T-helper 1 cell treated with Interleukin-12 subunit alpha and Interleukin-12 subunit beta and Interleukin-4 antibody, amounts not matched to agents 30 μg/mL and 1 μg/mL, for 36 hours (primary cell): ENCODE results near the gene SRGAP1.
"Not testable (repeated sequence)": the region's sequence is repeated elsewhere in the genome, so short reads cannot be mapped to it uniquely, and the experiment has no call there.

Experiments used
- H3K27ac Mint-ChIP-seq: one replicate; pipeline ENCODE4 v1.8.0; 2021; ENCODE audit warnings: mild to moderate bottlenecking, mixed read lengths
- H3K27me3 Mint-ChIP-seq: one replicate; pipeline ENCODE4 v1.8.0; 2021; ENCODE audit warnings: low read depth, mixed read lengths
- H3K36me3 Mint-ChIP-seq: one replicate; pipeline ENCODE4 v1.8.0; 2021; ENCODE audit warnings: low read depth, mixed read lengths
- H3K4me1 Mint-ChIP-seq: one replicate; pipeline ENCODE4 v1.8.0; 2021; ENCODE audit warnings: low read depth, mixed read lengths
- H3K4me3 Mint-ChIP-seq: one replicate; pipeline ENCODE4 v1.8.0; 2021; ENCODE audit warnings: mild to moderate bottlenecking, moderate library complexity, mixed read lengths
- H3K9me3 Mint-ChIP-seq: one replicate; pipeline ENCODE4 v1.8.0; 2021; ENCODE audit warnings: mixed read lengths

SRGAP1 gene

DNA sequence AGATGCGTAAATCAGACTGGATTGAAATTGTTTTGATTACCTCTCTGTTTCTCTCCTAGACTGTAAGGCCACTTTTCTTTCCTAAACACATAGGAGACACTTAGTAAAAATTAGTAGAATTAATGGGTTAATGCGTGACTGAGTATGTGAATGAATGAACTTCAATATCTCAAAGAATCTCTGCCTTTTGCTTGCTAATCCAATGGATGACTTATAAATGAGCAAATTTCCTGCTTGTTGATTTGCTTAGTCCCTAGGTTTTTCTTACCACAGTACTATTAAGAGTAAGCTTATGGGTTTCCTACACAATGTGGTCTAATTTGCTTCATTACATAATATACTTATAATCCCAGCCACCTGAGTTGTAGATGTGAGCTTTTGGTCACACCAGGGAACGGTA, 164.1 kb downstream of the SRGAP1 start:
- Mint-ChIP-seq H3K27ac (no peak overlapping the region), H3K4me3 (no peak overlapping the region), H3K4me1 (no peaks in the 10 kb centered on the region), H3K27me3 (no peaks in the 10 kb centered on the region), H3K36me3 (no peaks in the 10 kb centered on the region), H3K9me3 (no peaks in the 10 kb centered on the region)

GRCh38 chr12:64009321-64010068, 165.0 kb downstream of the SRGAP1 start:
- H3K4me1 Mint-ChIP-seq: no peaks in the 10 kb centered on the region
- H3K27me3 Mint-ChIP-seq: no peaks in the 10 kb centered on the region
- no peak overlapping the region for H3K27ac Mint-ChIP-seq
- H3K4me3 Mint-ChIP-seq: no peak overlapping the region
- H3K9me3 Mint-ChIP-seq: no peaks in the 10 kb centered on the region
- H3K36me3 Mint-ChIP-seq: no peaks in the 10 kb centered on the region

GRCh38 chr12:64010069-64010686, 165.7 kb downstream of the SRGAP1 start:
- no peaks in the 10 kb centered on the region for H3K27me3 Mint-ChIP-seq
- no peak overlapping the region for H3K27ac Mint-ChIP-seq
- no peaks in the 10 kb centered on the region for H3K36me3 Mint-ChIP-seq
- H3K4me3 Mint-ChIP-seq: no peak overlapping the region
- no peaks in the 10 kb centered on the region for H3K4me1 Mint-ChIP-seq
- H3K9me3 Mint-ChIP-seq: no peaks in the 10 kb centered on the region

DNA sequence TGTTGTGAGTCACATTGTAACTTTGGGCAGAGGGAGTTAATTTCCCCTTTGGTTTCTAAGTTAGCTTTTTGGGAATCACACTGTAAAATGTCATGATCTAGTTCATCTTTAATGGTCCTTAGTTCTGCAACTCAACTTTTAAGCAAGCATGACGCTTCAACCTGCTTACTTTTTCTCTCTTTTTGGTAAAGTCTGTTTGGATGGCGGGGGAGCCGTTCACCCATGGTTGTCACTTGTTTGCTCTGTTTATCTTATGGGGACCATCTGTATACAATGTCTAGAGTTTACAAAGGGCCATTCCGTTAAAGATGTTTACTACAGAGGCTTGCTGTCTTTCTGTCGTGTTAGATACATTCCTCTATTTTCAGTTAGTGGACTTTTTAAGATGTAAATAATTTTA, 172.0 kb downstream of the SRGAP1 start:
- Mint-ChIP-seq H3K36me3 (no peaks in the 10 kb centered on the region), H3K4me1 (no peaks in the 10 kb centered on the region), H3K4me3 (no peak overlapping the region), H3K27me3 (no peaks in the 10 kb centered on the region), H3K27ac (no peak overlapping the region), H3K9me3 (no peaks in the 10 kb centered on the region)

DNA sequence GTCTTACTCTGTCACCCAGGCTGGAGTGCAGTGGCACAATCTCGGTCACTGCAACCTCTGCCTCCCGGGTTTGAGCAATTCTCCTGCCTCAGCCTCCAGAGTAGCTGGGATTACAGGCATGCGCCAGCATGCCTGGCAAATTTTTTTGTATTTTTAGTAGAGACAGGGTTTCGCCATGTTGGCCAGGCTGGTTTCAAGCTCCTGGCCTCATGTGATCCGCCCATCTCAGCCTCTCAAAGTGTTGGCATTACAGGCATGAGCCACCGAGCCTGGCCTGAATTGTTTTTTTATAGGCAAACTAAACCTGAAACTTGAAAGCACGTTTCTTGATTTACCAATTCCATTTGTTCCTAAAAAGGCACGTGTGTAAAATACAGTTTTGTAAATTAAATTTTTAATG, 173.6 kb downstream of the SRGAP1 start:
- not testable (repeated sequence) for H3K27ac Mint-ChIP-seq, H3K9me3 Mint-ChIP-seq, H3K27me3 Mint-ChIP-seq, H3K4me1 Mint-ChIP-seq, H3K4me3 Mint-ChIP-seq, H3K36me3 Mint-ChIP-seq

DNA sequence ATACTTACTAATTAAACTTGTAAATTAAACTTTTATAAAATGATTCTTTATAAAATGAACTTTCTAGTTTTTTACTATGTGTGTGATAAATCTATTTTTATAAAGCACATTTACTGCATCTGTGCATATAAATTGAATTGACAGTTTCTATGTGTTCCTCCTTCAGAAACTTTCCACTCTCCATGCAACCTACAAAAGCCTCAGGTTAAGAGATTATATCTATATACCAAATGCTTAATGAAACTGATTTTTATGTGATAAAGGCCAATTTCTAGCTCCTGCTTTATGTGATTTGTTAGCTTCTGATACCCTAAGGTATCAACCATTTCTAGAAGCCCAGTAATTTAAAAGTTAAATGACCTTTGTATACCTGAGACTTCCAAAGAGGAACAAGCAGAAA, 174.0 kb downstream of the SRGAP1 start:
- Mint-ChIP-seq H3K4me1 (no peaks in the 10 kb centered on the region), H3K27ac (no peak overlapping the region), H3K27me3 (peaks cover 3% of the 10 kb centered on the region), H3K9me3 (no peaks in the 10 kb centered on the region), H3K36me3 (no peaks in the 10 kb centered on the region), H3K4me3 (no peak overlapping the region)

DNA sequence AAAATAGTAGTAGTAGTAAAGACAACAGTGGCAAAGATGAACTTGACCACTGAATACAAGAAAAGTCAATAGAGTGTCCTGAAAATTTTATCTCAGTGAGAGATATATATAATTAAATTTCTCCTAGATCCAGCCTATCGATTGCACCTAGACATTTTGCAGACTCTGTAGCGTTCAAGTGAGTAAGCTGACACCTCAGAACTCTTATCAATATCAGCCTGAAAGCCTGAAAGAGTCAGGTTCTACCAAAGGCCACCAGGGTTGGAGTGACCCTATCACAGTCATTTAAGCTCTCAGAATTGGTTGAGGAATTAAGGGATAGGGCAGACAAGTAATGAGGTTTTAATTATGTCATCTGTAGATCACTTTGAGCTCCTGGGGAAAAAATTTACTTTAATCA, 174.6 kb downstream of the SRGAP1 start:
- Mint-ChIP-seq H3K27ac (no peak overlapping the region), H3K9me3 (no peaks in the 10 kb centered on the region), H3K4me3 (no peak overlapping the region), H3K36me3 (no peaks in the 10 kb centered on the region), H3K4me1 (no peaks in the 10 kb centered on the region), H3K27me3 (peaks cover 3% of the 10 kb centered on the region)

DNA sequence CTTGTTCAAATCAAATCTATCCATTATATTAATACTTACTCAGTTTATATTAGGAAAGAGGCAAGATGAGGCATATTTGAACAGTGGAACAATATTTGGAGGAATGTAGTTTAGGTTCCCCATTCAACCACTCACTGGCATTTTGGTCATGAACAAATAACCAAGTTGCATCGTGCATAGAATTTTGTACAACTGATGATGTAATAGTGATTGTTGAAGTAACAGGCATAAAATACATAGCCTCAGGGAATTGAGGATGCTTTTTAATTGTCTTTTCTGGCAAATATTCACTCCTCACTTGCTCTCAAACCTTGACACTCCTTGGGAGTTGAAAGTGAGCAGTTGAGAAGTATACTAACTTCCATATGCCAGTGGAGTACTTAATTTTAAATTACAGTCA, 175.2 kb downstream of the SRGAP1 start:
- Mint-ChIP-seq H3K36me3 (no peaks in the 10 kb centered on the region), H3K4me3 (no peak overlapping the region), H3K27me3 (peaks cover 3% of the 10 kb centered on the region), H3K9me3 (no peaks in the 10 kb centered on the region), H3K4me1 (no peaks in the 10 kb centered on the region), H3K27ac (no peak overlapping the region)

GRCh38 chr12:64025174-64025958, 180.9 kb downstream of the SRGAP1 start:
- H3K9me3 Mint-ChIP-seq: no peaks in the 10 kb centered on the region
- no peaks in the 10 kb centered on the region for H3K4me1 Mint-ChIP-seq
- no peak overlapping the region for H3K27ac Mint-ChIP-seq
- peaks cover 3% of the 10 kb centered on the region for H3K27me3 Mint-ChIP-seq
- H3K4me3 Mint-ChIP-seq: no peak overlapping the region
- no peaks in the 10 kb centered on the region for H3K36me3 Mint-ChIP-seq

DNA sequence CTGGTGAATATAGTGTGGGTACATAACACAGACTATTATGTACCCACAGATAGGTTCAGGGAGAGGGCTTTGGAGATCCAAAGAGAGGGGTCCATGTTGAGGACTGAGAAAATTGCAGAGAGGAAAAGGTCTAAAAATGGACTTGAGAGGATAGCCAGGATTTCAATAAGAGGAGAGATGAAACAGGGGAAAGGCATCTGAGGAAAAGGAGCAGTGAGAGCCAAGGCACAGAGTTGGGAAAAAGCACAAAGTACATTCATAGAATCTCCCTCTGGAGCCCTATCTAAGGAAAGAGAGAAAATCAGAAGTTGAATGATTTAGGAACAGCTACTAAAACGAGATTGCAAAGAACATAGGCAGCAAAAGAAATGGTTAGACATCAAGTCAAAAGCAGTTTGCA, 182.8 kb downstream of the SRGAP1 start:
- Mint-ChIP-seq H3K27me3 (peaks cover 3% of the 10 kb centered on the region), H3K4me3 (no peak overlapping the region), H3K4me1 (no peaks in the 10 kb centered on the region), H3K36me3 (no peaks in the 10 kb centered on the region), H3K9me3 (no peaks in the 10 kb centered on the region), H3K27ac (no peak overlapping the region)

- Mint-ChIP-seq H3K36me3 (no peaks in the 10 kb centered on the region), H3K27me3 (no peaks in the 10 kb centered on the region), H3K9me3 (no peaks in the 10 kb centered on the region), H3K27ac (no peak overlapping the region), H3K4me1 (no peaks in the 10 kb centered on the region), H3K4me3 (no peak overlapping the region)
Measured at GRCh38 chr12:64028541-64028940, 184.0 kb downstream of the SRGAP1 start.

DNA sequence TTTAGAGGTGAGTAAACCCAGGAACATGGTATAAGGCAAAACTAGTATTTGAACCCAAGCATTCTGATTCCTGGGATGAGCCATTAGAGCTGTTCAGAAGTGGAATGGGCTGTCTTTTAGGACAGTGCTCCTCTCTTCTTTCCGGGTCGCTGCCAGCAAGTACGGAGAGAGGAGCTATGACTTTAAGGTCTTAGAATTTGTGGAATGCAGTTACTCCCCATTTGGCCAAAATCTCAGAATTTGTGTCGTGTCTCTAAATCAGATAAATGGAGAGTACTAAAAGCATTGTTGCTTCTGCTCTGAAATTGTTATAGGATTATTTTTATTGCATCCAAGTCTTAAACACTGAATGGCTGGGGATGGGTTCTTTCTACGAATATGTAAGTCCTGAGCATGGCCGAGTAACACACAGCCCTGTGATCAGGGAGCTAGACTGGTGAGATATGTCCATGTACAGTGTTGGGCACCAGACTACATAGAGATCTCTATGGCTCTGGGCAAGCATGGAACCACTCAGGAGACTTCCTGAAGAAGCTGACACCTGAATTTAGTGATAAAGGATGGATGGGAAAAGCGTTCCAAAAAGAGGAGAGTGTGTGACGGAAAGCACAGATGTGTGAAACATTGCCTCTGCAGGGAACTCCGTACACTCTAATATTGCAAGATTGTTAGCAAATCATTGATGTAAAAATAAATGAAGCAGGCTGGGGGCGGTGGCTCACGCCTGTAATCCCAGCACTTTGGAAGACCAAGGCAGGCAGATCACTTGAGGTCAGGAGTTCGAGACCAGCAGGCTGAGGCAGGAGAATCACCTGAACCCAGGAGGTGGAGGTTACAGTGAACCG, 184.7 kb downstream of the SRGAP1 start:
- Mint-ChIP-seq H3K27ac (no peak overlapping the region), H3K4me1 (no peaks in the 10 kb centered on the region), H3K27me3 (no peaks in the 10 kb centered on the region), H3K9me3 (no peaks in the 10 kb centered on the region), H3K4me3 (no peak overlapping the region), H3K36me3 (no peaks in the 10 kb centered on the region)

DNA sequence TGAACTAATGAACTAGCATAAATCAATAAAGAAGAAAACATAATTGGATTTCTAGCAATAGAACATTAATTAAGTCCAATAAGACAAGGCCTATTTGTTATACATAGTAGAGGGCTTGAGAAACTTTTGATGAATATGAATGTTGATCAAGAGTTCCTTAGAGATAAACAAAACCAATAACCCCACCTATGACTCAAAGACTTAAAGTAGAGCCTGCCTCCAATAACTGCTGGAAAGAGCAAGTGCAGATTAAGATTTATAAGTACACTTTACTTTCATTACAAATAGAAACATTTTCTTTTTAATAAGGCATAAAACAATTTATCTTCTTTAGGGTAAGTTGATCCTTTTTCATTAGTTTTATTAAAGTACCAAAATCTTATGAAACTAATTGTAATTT, 185.7 kb downstream of the SRGAP1 start:
- no peaks in the 10 kb centered on the region for H3K9me3 Mint-ChIP-seq
- H3K36me3 Mint-ChIP-seq: no peaks in the 10 kb centered on the region
- H3K27me3 Mint-ChIP-seq: no peaks in the 10 kb centered on the region
- no peak overlapping the region for H3K27ac Mint-ChIP-seq
- H3K4me1 Mint-ChIP-seq: no peaks in the 10 kb centered on the region
- H3K4me3 Mint-ChIP-seq: no peak overlapping the region

- not testable (repeated sequence) for H3K9me3 Mint-ChIP-seq, H3K27ac Mint-ChIP-seq, H3K4me3 Mint-ChIP-seq, H3K36me3 Mint-ChIP-seq, H3K27me3 Mint-ChIP-seq, H3K4me1 Mint-ChIP-seq
Measured at GRCh38 chr12:64034056-64034455, 189.6 kb downstream of the SRGAP1 start.
